Ovary (tissue), 3 donors: Measurements from ENCODE around the gene DCDC2C.

Experiments
- CTCF ChIP-seq, 3 donors: fragments of 450-650 bp in 2 of 3; fragments of 200-600 bp in 1 of 3; IDR thresholded peaks; one replicate each; pipeline versions ENCODE4 v1.5.1 to v1.8.0; 2016 to 2022; ENCODE audit warnings: antibody characterized with exemption in 3 of 3, mild to moderate bottlenecking in 1 of 3
- POLR2A ChIP-seq: fragments of 450-650 bp; IDR thresholded peaks from one replicate; pipeline ENCODE4 v1.6.1; 2017; ENCODE audit warnings: antibody characterized with exemption, mild to moderate bottlenecking, moderate library complexity
- donor health status: DM: no; HTN: no; CAD: no.

DNA sequence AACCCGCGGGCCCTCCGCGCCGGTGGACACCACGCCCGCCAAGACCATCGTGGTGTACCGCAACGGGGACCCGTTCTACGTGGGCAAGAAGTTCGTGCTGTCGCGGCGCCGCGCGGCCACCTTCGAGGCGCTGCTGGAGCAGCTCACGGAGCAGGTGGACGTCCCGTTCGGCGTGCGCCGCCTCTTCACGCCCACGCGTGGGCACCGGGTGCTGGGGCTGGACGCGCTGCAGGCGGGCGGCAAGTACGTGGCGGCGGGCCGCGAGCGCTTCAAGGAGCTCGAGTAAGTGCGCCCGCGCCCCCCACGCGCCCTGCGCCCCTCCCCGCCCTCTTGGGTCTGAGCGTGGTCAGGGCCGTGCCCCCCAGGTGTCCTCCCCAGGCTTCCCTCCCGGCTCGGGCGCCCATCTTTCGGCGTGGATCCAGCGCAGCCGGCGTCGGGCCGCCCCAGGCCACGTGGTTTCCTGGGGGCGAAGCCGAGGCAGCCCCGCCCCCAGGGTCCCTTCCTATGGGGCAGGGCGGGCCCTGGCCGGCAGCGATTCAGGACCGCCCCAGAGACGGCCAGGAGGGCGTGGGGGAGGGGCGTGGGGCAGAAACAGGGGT, 481 bp downstream of the DCDC2C start:
- TF ChIP-seq CTCF (IDR thresholded peaks at IDR 0.05) (no peak), POLR2A (no peak)
